Vein endothelial cell (primary cell): ENCODE measurements around the gene PKM. TPM values are rescaled to one million over a fixed set of nuclear protein-coding genes. Genes with fewer than 3 reads are reported as not detected.

Experiments used
- total RNA-seq: library from RNA; depleted of rRNA; stranded (reverse); fragments of >200 nt; gene quantifications from 2 replicates; pipeline ENCODE4 v1.2.3, GENCODE V29; 2012

The PKM gene
- total RNA-seq: 1,088 and 1,388 TPM in 2 replicates

DNA sequence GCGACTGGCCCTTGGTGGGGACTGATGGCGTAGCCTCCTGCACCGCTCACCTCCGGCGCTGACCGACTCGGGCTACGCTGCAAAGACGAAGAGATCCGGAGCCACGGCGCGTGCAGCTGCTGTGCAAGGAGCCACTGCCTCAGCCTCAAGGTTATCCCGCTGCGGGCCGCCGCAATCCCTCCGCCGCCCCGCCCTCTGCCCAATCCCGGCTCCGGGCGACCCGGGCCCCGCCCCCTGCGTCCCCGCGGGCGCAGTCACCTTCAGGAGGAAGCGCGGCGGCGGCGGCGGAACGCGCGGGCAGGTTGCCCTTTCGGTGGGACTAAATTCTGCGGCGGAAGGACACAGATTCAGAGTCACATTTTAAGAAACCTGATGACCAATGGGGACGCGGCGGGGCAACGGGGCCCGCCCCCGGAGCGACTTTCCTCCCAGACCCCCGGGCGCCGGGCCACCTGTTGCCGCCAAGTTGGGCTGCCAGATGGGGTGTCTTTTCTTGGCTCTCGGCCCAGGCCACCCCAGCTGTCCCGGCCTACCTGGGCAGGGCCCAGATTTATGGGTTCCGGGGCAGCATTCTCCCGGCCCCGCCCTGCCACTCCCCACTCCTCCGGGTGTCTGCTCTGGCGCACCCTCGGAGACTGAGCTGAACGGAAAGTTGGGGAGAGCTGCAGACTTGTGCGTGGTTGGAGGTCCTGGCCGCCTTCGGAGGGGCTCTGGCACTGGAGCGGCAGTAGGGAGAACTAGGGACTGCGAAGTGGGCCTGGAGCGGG is at the start of gene PKM:
Gene PKM (minus strand): TSS at position 125 of the 767 bp plus-strand sequence. CDS start 12,093 bp downstream, outside the sequence.

DNA sequence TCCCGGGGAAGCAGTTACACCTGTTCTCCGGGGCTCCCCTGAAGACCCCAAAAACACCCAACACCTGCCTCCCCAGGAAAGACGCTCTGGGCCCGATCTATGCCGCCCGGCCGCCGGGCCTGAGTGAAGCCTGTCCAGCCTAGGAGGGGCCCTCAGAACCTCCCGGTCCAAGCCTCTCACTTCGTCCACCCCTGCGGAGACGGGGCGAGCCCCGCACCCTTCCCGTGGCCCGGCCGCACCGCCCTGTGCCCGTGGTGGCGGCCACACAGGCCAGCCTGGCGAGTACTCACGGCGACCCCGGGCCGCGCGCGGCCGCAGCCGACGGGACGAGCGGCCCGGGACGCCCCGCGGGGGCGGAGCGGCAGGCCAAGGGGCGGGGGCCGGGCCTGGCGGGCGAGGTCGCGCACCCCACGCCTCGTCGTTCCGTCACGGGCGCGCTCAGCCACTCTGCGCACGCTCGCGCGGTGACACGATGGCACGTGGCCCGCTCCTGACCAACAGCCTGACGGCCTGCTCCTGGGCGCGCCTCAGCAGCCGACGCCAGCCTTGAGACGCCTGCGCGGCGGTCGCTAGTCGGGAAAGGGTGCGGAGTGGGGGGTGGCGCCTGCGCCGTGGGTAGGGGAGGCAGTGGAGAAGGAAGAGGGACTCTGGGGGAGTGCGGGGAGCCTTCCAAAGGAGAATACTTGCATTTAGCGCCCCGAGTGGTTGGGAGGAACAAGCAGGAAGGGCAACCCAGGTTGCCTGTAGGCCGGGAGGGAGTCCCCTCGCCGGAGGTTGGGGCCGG is 41.4 kb upstream of the PKM start, which contains the start of gene PARP6:
Gene PARP6 (minus strand): TSS at position 342 of the 784 bp plus-strand sequence. CDS start 5,077 bp downstream, outside the sequence.

DNA sequence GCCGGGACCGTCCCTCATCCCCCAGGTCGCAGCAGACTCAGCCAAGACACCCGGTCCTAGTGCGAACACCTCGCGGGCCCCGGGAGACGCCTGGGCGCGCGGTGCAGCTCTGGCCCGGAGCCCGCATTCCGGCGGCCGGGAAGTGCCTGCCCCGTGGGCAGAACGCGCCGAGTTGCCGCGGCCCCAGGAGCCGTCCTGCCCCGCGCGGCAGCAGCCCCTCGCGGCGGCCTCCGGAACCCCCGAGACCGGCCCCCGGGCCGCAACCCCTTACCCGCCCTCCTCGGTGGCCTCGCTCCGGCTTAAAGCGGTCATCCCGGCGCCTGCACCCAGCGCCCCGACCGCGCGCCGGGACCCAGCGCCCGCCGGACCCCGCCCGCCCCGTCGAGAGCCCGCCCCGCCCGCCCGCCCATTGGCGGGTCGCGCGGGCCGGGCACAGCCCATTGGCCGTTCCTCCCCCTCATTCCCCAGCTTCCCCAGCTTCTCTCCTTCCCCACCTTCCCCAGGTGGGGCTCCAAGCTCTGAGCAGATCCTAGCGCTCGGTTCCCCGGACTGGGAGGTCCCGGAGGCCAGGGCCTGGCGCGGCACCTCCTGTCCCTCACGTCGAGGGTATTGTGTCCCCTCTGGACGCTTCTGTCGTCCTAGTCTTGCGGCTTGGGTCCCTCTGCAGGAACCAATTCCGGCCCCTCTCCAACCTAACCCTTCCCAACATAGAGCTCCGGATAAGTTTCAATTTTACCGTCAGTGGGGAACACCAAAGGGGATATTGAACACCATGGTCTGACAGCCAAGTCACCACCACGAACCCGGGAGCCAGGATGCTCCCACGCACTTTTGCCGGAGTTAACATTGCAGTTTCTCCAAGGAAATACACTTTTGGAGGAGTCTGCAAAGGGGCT is 33.3 kb downstream of the PKM start, which contains the start of gene GRAMD2A:
Gene GRAMD2A (minus strand): TSS at position 328 of the 896 bp plus-strand sequence.

Other genes with a start within 250 kb of the PKM start
- 29.7 and 33.0 TPM in 2 replicates for gene MYO9A, start 113.0 kb downstream of the PKM start, total RNA-seq
- 1.3 TPM in 2 replicates for gene SENP8, start 112.8 kb downstream of the PKM start, total RNA-seq
- 0.33 TPM in 1 of 2 replicates, not detected in the other for gene GRAMD2A, start 33.4 kb downstream of the PKM start, total RNA-seq
- gene PARP6, start 41.4 kb upstream of the PKM start, total RNA-seq: 23.2 and 24.8 TPM in 2 replicates
- gene CELF6, start 89.0 kb upstream of the PKM start, total RNA-seq: under 0.01 and 0.10 TPM in 2 replicates
- 81.2 and 88.5 TPM in 2 replicates for gene HEXA, start 144.8 kb upstream of the PKM start, total RNA-seq
- gene TMEM202, start 167.1 kb upstream of the PKM start, total RNA-seq: not detected in 2 replicates
- gene ARIH1, start 243.1 kb upstream of the PKM start, total RNA-seq: 44.1 and 52.2 TPM in 2 replicates